Astrocyte (in vitro differentiated cells and primary cell): ENCODE data around the gene ZFYVE28. TPM values are rescaled to one million over a fixed set of nuclear protein-coding genes. Genes with fewer than 3 reads are reported as not detected.

ENCODE experiments used
- DNase-seq: peaks from one replicate; pipeline ENCODE4 v3.0.0-alpha.2; 2010; ENCODE audit warnings: low read depth
- FAIRE-seq: peaks from 2 replicates; lab custom pipeline; 2011; peaks lifted over from hg19 to GRCh38; lab: Jason Lieb, UNC
- H2AFZ ChIP-seq: 2 replicates; pipeline ENCODE4 v1.6.0; 2012; ENCODE audit warnings: low read depth, low read length, inconsistent platforms
- H3K27ac ChIP-seq: 2 replicates; pipeline ENCODE4 v1.5.1; 2011; ENCODE audit warnings: low read depth, low read length, inconsistent platforms
- H3K27me3 ChIP-seq: 2 replicates; pipeline ENCODE4 v1.6.0; 2011; ENCODE audit warnings: low read length, inconsistent platforms; ENCODE audit not compliant: insufficient read depth
- H3K36me3 ChIP-seq: 2 replicates; pipeline ENCODE4 v1.5.1; 2011; ENCODE audit warnings: low read length, inconsistent platforms; ENCODE audit not compliant: insufficient read depth
- H3K4me1 ChIP-seq: 2 replicates; pipeline ENCODE4 v1.5.1; 2011; ENCODE audit warnings: low read length, inconsistent platforms; ENCODE audit not compliant: insufficient read depth
- H3K4me2 ChIP-seq: 2 replicates; pipeline ENCODE4 v1.6.0; 2012; ENCODE audit warnings: low read length, inconsistent platforms
- H3K4me3 ChIP-seq: 2 replicates; pipeline ENCODE4 v1.5.1; 2011; ENCODE audit warnings: low read depth, mild to moderate bottlenecking, low read length, inconsistent platforms; ENCODE audit not compliant: insufficient read depth
- H3K79me2 ChIP-seq: 2 replicates; pipeline ENCODE4 v1.6.0; 2012; ENCODE audit warnings: mild to moderate bottlenecking, low read length, inconsistent platforms; ENCODE audit not compliant: insufficient read depth
- H3K9ac ChIP-seq: 2 replicates; pipeline ENCODE4 v1.6.0; 2012; ENCODE audit warnings: mild to moderate bottlenecking, low read length, inconsistent platforms
- H3K9me3 ChIP-seq: 2 replicates; pipeline ENCODE4 v1.5.1; 2012; ENCODE audit warnings: low read depth, mild to moderate bottlenecking, low read length, inconsistent platforms; ENCODE audit not compliant: insufficient read depth
- H4K20me1 ChIP-seq: 2 replicates; pipeline ENCODE4 v1.6.0; 2012; ENCODE audit warnings: low read length, inconsistent platforms; ENCODE audit not compliant: insufficient read depth
- H3K27ac Mint-ChIP-seq: one replicate; pipeline ENCODE4 v1.8.0; 2021; ENCODE audit warnings: mild to moderate bottlenecking, mixed read lengths; ENCODE audit not compliant: unreplicated experiment
- H3K27me3 Mint-ChIP-seq: one replicate; pipeline ENCODE4 v1.8.0; 2021; ENCODE audit warnings: low read depth, mixed read lengths; ENCODE audit not compliant: unreplicated experiment
- H3K36me3 Mint-ChIP-seq: one replicate; pipeline ENCODE4 v1.8.0; 2021; ENCODE audit warnings: low read depth, mixed read lengths; ENCODE audit not compliant: unreplicated experiment
- H3K4me1 Mint-ChIP-seq: one replicate; pipeline ENCODE4 v1.8.0; 2021; ENCODE audit warnings: low read depth, mixed read lengths; ENCODE audit not compliant: unreplicated experiment
- H3K4me3 Mint-ChIP-seq: one replicate; pipeline ENCODE4 v1.8.0; 2021; ENCODE audit warnings: mild to moderate bottlenecking, moderate library complexity, mixed read lengths; ENCODE audit not compliant: unreplicated experiment
- H3K9me3 Mint-ChIP-seq: one replicate; pipeline ENCODE4 v1.8.0; 2021; ENCODE audit warnings: mild to moderate bottlenecking, mixed read lengths; ENCODE audit not compliant: unreplicated experiment
- EZH2 ChIP-seq: IDR thresholded peaks from 2 replicates; pipeline ENCODE4 v1.6.1; 2012; ENCODE audit warnings: mild to moderate bottlenecking, low read length, inconsistent platforms; ENCODE audit not compliant: insufficient read depth
- total RNA-seq: library from RNA; stranded (reverse); gene quantifications from 2 replicates; pipeline ENCODE4 v1.2.1, GENCODE V29; 2021
- TF ChIP-seq, protein P1 (sequence below): IDR thresholded peaks from 2 replicates; pipeline ENCODE4 v1.5.1; 2011; ENCODE audit warnings: low read depth, mild to moderate bottlenecking, inconsistent platforms, low read length, moderate library complexity; ENCODE audit not compliant: insufficient read depth

ZFYVE28 gene
- total RNA-seq, 1 donor from 2014 or later = 0.68 TPM

DNA sequence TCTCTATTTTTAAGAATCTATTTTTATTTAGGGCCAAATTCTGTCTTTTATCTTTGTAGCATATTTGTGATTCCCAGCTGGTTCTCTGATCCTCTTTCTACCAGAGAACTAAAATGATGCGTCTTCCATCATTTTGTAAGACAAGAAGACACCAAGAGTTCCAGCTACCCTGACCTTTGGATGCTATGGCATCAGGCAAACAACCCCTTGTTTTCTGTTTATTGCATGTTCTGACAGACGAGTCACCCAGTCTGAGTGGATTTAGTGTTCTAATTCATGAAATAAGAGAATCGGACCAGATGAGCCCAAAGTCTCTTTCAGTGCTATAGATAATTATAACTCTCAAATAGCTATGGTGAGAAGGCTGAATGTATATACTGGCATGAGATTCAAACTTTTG, 69.7 kb downstream of the ZFYVE28 start:
- Histone ChIP-seq H3K9me3 (no peaks in the 10 kb centered on the region), H3K4me3 (no peak overlapping the region), H3K4me2 (no peak overlapping the region), H3K79me2 (no peaks in the 10 kb centered on the region), H3K27me3 (peaks cover 4% of the 10 kb centered on the region), H2AFZ (no peak overlapping the region), H3K36me3 (no peaks in the 10 kb centered on the region), H3K4me1 (no peaks in the 10 kb centered on the region), H4K20me1 (no peaks in the 10 kb centered on the region), H3K9ac (no peak overlapping the region), H3K27ac (no peak overlapping the region)
- FAIRE-seq = no peak
- Mint-ChIP-seq H3K4me1 (no peaks in the 10 kb centered on the region), H3K27me3 (peaks cover 23% of the 10 kb centered on the region), H3K27ac (no peak overlapping the region), H3K4me3 (no peak overlapping the region), H3K9me3 (peaks cover 8% of the 10 kb centered on the region), H3K36me3 (peaks cover 3% of the 10 kb centered on the region)
- TF ChIP-seq, protein P1, sequence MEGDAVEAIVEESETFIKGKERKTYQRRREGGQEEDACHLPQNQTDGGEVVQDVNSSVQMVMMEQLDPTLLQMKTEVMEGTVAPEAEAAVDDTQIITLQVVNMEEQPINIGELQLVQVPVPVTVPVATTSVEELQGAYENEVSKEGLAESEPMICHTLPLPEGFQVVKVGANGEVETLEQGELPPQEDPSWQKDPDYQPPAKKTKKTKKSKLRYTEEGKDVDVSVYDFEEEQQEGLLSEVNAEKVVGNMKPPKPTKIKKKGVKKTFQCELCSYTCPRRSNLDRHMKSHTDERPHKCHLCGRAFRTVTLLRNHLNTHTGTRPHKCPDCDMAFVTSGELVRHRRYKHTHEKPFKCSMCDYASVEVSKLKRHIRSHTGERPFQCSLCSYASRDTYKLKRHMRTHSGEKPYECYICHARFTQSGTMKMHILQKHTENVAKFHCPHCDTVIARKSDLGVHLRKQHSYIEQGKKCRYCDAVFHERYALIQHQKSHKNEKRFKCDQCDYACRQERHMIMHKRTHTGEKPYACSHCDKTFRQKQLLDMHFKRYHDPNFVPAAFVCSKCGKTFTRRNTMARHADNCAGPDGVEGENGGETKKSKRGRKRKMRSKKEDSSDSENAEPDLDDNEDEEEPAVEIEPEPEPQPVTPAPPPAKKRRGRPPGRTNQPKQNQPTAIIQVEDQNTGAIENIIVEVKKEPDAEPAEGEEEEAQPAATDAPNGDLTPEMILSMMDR = no peak
- no peak for TF ChIP-seq EZH2
- no peak for DNase-seq

DNA sequence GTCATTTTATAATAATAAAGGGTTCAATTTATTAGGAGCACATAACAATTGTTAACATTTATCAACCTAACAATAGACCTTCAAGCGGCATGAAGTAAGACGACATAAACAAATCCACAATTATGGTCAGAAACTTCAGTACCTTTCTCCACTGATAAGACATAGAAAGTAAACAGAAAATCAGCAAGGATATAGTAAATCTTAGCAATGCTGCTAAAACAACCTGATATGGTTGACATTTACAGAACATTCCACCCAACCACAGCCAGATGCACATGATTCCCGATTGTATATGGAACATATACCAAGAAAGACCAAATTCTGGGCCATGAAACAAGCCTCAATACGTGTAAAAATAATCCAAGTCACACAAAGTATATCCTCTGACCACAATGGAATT, 71.3 kb downstream of the ZFYVE28 start:
- H3K4me3 ChIP-seq = no peak overlapping the region
- Mint-ChIP-seq H3K27me3 (peaks cover 27% of the 10 kb centered on the region), H3K4me3 (no peak overlapping the region), H3K27ac (no peak overlapping the region), H3K9me3 (peaks cover 8% of the 10 kb centered on the region), H3K36me3 (peaks cover 3% of the 10 kb centered on the region), H3K4me1 (no peaks in the 10 kb centered on the region)
- H3K79me2 ChIP-seq = no peaks in the 10 kb centered on the region
- H3K27me3 ChIP-seq = peaks cover 14% of the 10 kb centered on the region
- H3K36me3 ChIP-seq = no peaks in the 10 kb centered on the region
- H3K27ac ChIP-seq = no peak overlapping the region
- H3K4me1 ChIP-seq = no peaks in the 10 kb centered on the region
- TF ChIP-seq EZH2 = no peak
- TF ChIP-seq, protein P1 = no peak
- H3K4me2 ChIP-seq = no peak overlapping the region
- no peaks in the 10 kb centered on the region for H3K9me3 ChIP-seq
- no peaks in the 10 kb centered on the region for H4K20me1 ChIP-seq
- no peak for FAIRE-seq
- H3K9ac ChIP-seq = no peak overlapping the region
- H2AFZ ChIP-seq = no peak overlapping the region
- DNase-seq = no peak

DNA sequence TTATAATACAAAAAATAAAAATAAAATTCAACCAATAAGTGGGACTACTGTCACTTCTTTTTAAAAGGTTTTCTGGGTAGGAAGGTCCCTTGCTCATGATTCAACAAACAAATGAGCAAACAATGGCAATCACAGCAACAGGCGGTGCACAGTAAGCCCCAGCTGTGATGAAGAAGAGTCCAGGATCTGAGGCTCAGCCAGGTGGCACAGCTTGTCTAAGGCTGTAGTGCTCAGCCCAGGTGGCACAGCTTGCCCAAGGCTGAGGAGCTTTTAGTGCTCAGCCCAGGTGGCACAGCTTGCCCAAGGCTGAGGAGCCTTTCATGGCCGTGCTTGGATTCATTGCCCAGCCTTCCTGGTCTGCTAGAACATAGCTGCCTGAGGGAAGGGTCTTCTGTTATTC, 75.0 kb downstream of the ZFYVE28 start:
- FAIRE-seq = no peak
- no peak for DNase-seq

More for the DNA sequence above, 75.0 kb downstream of the ZFYVE28 start:
- Histone ChIP-seq H3K4me1 (no peaks in the 10 kb centered on the region), H3K27ac (no peak overlapping the region), H3K9ac (no peak overlapping the region), H3K9me3 (no peaks in the 10 kb centered on the region), H3K27me3 (peaks cover 16% of the 10 kb centered on the region), H2AFZ (no peak overlapping the region), H3K36me3 (no peaks in the 10 kb centered on the region), H3K79me2 (no peaks in the 10 kb centered on the region), H3K4me3 (no peak overlapping the region), H4K20me1 (no peaks in the 10 kb centered on the region), H3K4me2 (no peak overlapping the region)
- H3K36me3 Mint-ChIP-seq = no peaks in the 10 kb centered on the region
- TF ChIP-seq EZH2 = no peak
- TF ChIP-seq, protein P1 = no peak
- H3K4me1 Mint-ChIP-seq = no peaks in the 10 kb centered on the region
- H3K27me3 Mint-ChIP-seq = peaks cover 23% of the 10 kb centered on the region
- peaks cover 6% of the 10 kb centered on the region for H3K9me3 Mint-ChIP-seq
- no peak overlapping the region for H3K27ac Mint-ChIP-seq
- H3K4me3 Mint-ChIP-seq = no peak overlapping the region
